Endothelial cell of umbilical vein (primary cell): ENCODE measurements around the gene SNX3. TPM values are rescaled to one million over a fixed set of nuclear protein-coding genes. Genes with fewer than 3 reads are reported as not detected.

Experiments
- BruUV-seq: library from RNA; stranded (reverse); fragments of 400-500 nt; replicated peaks from 2 replicates; lab custom pipeline; 2021; lab: Mats Ljungman, UMichigan
- CTCF ChIA-PET: fragments of 300-600, 350-600 bp; sonication (Branson Sonifier 250); formaldehyde crosslinking; loops from one replicate; lab custom pipeline; 2021; ENCODE audit warnings: antibody characterized with exemption, inconsistent platforms; lab: Charles Lee
- POLR2A ChIA-PET: fragments of 300-600, 350-600 bp; sonication (Branson Sonifier 250); formaldehyde crosslinking; loops from one replicate; lab custom pipeline; 2021; ENCODE audit warnings: antibody characterized with exemption, inconsistent platforms; lab: Charles Lee
- DNase-seq: peaks from one replicate; pipeline ENCODE4 v3.0.0-alpha.2; 2011; ENCODE audit warnings: low read depth, low spot score
- FAIRE-seq: peaks from 2 replicates; lab custom pipeline; 2011; peaks lifted over from hg19 to GRCh38; lab: Jason Lieb, UNC
- H2AFZ ChIP-seq: 2 replicates; pipeline ENCODE4 v1.6.0; 2012; ENCODE audit warnings: low read depth, low read length, control low read depth, inconsistent platforms
- H3K27ac ChIP-seq: 2 replicates; pipeline ENCODE4 v1.5.1; 2011; ENCODE audit warnings: low read depth, mild to moderate bottlenecking, control low read depth, low read length, moderate library complexity; ENCODE audit not compliant: insufficient read depth
- H3K27me3 ChIP-seq, 2 experiments: 2 replicates each; pipeline versions ENCODE4 v1.6.0 to v1.6.1; 2011; ENCODE audit warnings: low read length in 2 of 2, mixed read lengths in 1 of 2; ENCODE audit not compliant: control insufficient read depth in 2 of 2, insufficient read depth in 2 of 2
- H3K36me3 ChIP-seq, 2 experiments: 2 replicates in 1 of 2; 3 replicates in 1 of 2; pipeline ENCODE4 v1.5.1; 2011; ENCODE audit warnings: low read length in 2 of 2, mild to moderate bottlenecking in 1 of 2, moderate library complexity in 1 of 2; ENCODE audit not compliant: control insufficient read depth in 2 of 2, insufficient read depth in 2 of 2; ENCODE audit errors: extremely low read depth in 1 of 2
- H3K4me1 ChIP-seq: 3 replicates; pipeline ENCODE4 v1.5.1; 2011; ENCODE audit warnings: mild to moderate bottlenecking, low read length; ENCODE audit not compliant: control insufficient read depth, insufficient read depth; ENCODE audit errors: extremely low read depth
- H3K4me2 ChIP-seq: 2 replicates; pipeline ENCODE4 v1.6.1; 2011; ENCODE audit warnings: low read length, control low read depth, mixed read lengths; ENCODE audit not compliant: insufficient read depth
- H3K4me3 ChIP-seq, 3 experiments: fragments of 200-600 bp in 1 of 3; sonication (generic), shearing (Covaris generic) in 1 of 3; replicated peaks in 1 of 3; 2 replicates each; pipeline ENCODE4 v1.5.1; 2011 to 2016; ENCODE audit warnings: control low read depth in 3 of 3, low read length in 3 of 3, mild to moderate bottlenecking in 2 of 3, inconsistent platforms in 1 of 3, low read depth in 1 of 3, moderate library complexity in 1 of 3; ENCODE audit not compliant: insufficient read depth in 1 of 3
- H3K79me2 ChIP-seq: 2 replicates; pipeline ENCODE4 v1.6.0; 2012; ENCODE audit warnings: low read length, inconsistent platforms; ENCODE audit not compliant: control insufficient read depth, insufficient read depth
- H3K9ac ChIP-seq: replicated peaks from 2 replicates; pipeline ENCODE3; 2011; ENCODE audit warnings: low read length, control low read depth; ENCODE audit not compliant: insufficient read depth; ENCODE audit errors: extremely low read depth
- H3K9me1 ChIP-seq: replicated peaks from 3 replicates; pipeline ENCODE4 v1.6.0; 2011; ENCODE audit warnings: mild to moderate bottlenecking, low read length; ENCODE audit not compliant: control insufficient read depth, insufficient read depth; ENCODE audit errors: extremely low read depth
- H3K9me3 ChIP-seq: replicated peaks from 2 replicates; pipeline ENCODE4 v1.5.1; 2012; ENCODE audit warnings: low read length, inconsistent platforms; ENCODE audit not compliant: control insufficient read depth, insufficient read depth
- H4K20me1 ChIP-seq: replicated peaks from 2 replicates; pipeline ENCODE3; 2011; ENCODE audit warnings: mild to moderate bottlenecking, low read length; ENCODE audit not compliant: control insufficient read depth, insufficient read depth; ENCODE audit errors: extremely low read depth
- CTCF ChIP-seq, 2 donors: IDR thresholded peaks; 1 replicate in 1 of 2; 2 replicates in 1 of 2; pipeline ENCODE4 v1.5.1; 2011; ENCODE audit warnings: low read length in 2 of 2, mild to moderate bottlenecking in 2 of 2, moderate library complexity in 2 of 2, control low read depth in 1 of 2, inconsistent platforms in 1 of 2, low read depth in 1 of 2; ENCODE audit not compliant: insufficient read depth in 1 of 2; ENCODE audit errors: extremely low read depth in 1 of 2
- EZH2 ChIP-seq: IDR thresholded peaks from 2 replicates; pipeline ENCODE4 v1.6.1; 2012; ENCODE audit warnings: borderline replicate concordance, low read depth, mild to moderate bottlenecking, moderate library complexity, low read length, inconsistent platforms; ENCODE audit not compliant: severe bottlenecking
- FOS ChIP-seq: IDR thresholded peaks from 2 replicates; pipeline ENCODE4 v1.6.1; 2011; ENCODE audit warnings: mild to moderate bottlenecking, low read length, moderate library complexity, borderline replicate concordance; ENCODE audit not compliant: insufficient read depth
- GATA2 ChIP-seq: IDR thresholded peaks from 2 replicates; pipeline ENCODE4 v1.7.0; 2011; ENCODE audit warnings: low read depth, mild to moderate bottlenecking, moderate library complexity, mixed read lengths, low read length; ENCODE audit not compliant: insufficient read length, insufficient read depth
- JUN ChIP-seq: IDR thresholded peaks from 2 replicates; pipeline ENCODE4 v1.6.1; 2011; ENCODE audit warnings: borderline replicate concordance, low read depth; ENCODE audit not compliant: insufficient read length, insufficient read depth
- MAX ChIP-seq: IDR thresholded peaks from 2 replicates; pipeline ENCODE4 v1.6.1; 2011; ENCODE audit not compliant: insufficient read depth, insufficient read length
- MYC ChIP-seq: IDR thresholded peaks from one replicate; pipeline ENCODE4 v1.6.1; 2011; ENCODE audit warnings: mild to moderate bottlenecking, low read depth, low read length
- POLR2A ChIP-seq: IDR thresholded peaks from 2 replicates; pipeline ENCODE4 v1.6.1; 2012; ENCODE audit warnings: low read depth, mild to moderate bottlenecking, control low read depth, low read length
- POLR2AphosphoS5 ChIP-seq: IDR thresholded peaks from 2 replicates; pipeline ENCODE4 v1.6.1; 2012; ENCODE audit warnings: low read depth, mild to moderate bottlenecking, control low read depth, low read length, moderate library complexity; ENCODE audit not compliant: insufficient read depth
- dilution Hi-C: fragments of 300-500 bp; cut with MboI; formaldehyde crosslinking; loops from one replicate; pipeline ENCODE4 v1.15.0; 2019; ENCODE audit warnings: low sequenced_read_pairs; ENCODE audit not compliant: extremely low pct_ligation_motif_present
- intact Hi-C: fragments of 100-400 bp; cut with micrococcal nuclease; formaldehyde crosslinking; loops from one replicate; pipeline ENCODE4 v1.10.0; 2022
- polyA plus RNA-seq, 4 experiments: library from polyadenylated mRNA; depleted of rRNA in 3 of 4; stranded (reverse) in 3 of 4; unstranded in 1 of 4; fragments of >200 nt; gene quantifications; 2 replicates each; pipeline versions ENCODE4 v1.2.1 to v1.2.3, GENCODE V29; 2011 to 2012; ENCODE audit warnings: missing spikeins in 1 of 4
- total RNA-seq: library from RNA; stranded (reverse); gene quantifications from 2 replicates; pipeline ENCODE4 v1.2.3, GENCODE V29; 2021

The SNX3 gene
- total and polyA plus RNA-seq, 2 donors (not counting 3 experiments of a cell fraction or from before 2014, with no cell fraction given), result 155 to 281 TPM

- intact Hi-C loops, result no loop called here
- no TSS peak for BruUV-seq
Measured at GRCh38 chr6:108243836-108244235, 17.0 kb downstream of the SNX3 start.

More at GRCh38 chr6:108243836-108244235, 17.0 kb downstream of the SNX3 start:
- peak; percentile 27 for DNase-seq
- TF ChIP-seq POLR2A (no peak), GATA2 (no peak), MAX (no peak), MYC (no peak), FOS (no peak), EZH2 (no peak), CTCF (IDR thresholded peaks at IDR 0.05; ENCODE audit: extremely low read depth in 1 of 2, insufficient read depth in 1 of 2, low read depth in 1 of 2, low read length in 2 of 2) (no peak), JUN (no peak), POLR2AphosphoS5 (no peak)
- Histone ChIP-seq H4K20me1 (peaks cover 3% of the 10 kb centered on the region), H3K9me1 (peaks cover 2% of the 10 kb centered on the region), H3K4me1 (no peaks in the 10 kb centered on the region), H3K9ac (no peak overlapping the region), H3K36me3 (no peaks in the 10 kb centered on the region), H3K27ac (no peak overlapping the region), H2AFZ (no peak overlapping the region), H3K9me3 (no peaks in the 10 kb centered on the region), H3K79me2 (peaks cover 64% of the 10 kb centered on the region), H3K4me3 (no peak overlapping the region), H3K27me3 (no peaks in the 10 kb centered on the region), H3K4me2 (no peak overlapping the region)
- dilution Hi-C loops, result no loop called here
- ChIA-PET CTCF (no interaction called here), POLR2A (no interaction called here)
- peak; percentile 63 for FAIRE-seq
